ENCODE measurements around the gene NSUN3. TPM values are rescaled to one million over a fixed set of nuclear protein-coding genes. Genes with fewer than 3 reads are reported as not detected.

Gene NSUN3
- total and polyA plus RNA-seq, 2 donors (not counting 1 experiment from before 2014, with no cell fraction given) = 6.5 to 25.7 TPM

DNA sequence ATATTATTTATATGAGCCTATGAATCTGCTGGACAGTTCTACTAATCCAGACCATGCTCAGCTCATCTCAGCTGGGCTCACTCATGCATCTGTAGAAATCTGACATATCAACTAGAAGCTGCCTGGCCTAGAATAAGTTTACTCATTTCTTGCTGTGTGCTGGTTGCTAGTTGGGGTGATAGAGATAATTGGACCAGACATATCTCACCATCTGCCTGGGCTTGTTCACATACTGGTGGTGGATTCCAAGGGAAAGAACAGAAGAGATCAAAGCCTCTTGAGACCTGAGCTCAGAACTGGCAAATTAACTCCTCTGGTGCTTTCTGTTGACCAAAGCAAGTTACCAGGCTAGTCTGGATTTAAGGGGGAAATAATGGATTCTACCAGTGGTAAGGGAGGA lies 109.1 kb downstream of the NSUN3 start:
- ATAC-seq (ENCODE audit: low read depth) (no peak), DNase-seq (no peak)
- intact Hi-C loops (cut with micrococcal nuclease) = no loop called here
- H3K4me3 ChIP-seq (ENCODE audit: control extremely low read depth in 1 of 5, extremely low read depth in 1 of 5, insufficient read depth in 1 of 5, low read depth in 2 of 5, low read length in 4 of 5) = no peak overlapping the region
- H3K79me2 ChIP-seq (ENCODE audit: control insufficient read depth, insufficient read depth, low read length) = no peaks in the 10 kb centered on the region
- no peaks in the 10 kb centered on the region for H3K36me3 ChIP-seq (replicated peaks in 1 of 2; ENCODE audit: control extremely low read depth in 1 of 2, control insufficient read depth in 1 of 2, extremely low read depth in 1 of 2, insufficient read depth in 2 of 2, low read length in 1 of 2)
- no peaks in the 10 kb centered on the region for H3K9me3 Mint-ChIP-seq (ENCODE audit: insufficient read depth)
- ChIA-PET CTCF (no interaction called here), POLR2A (no interaction called here)
- TF ChIP-seq, protein P1, sequence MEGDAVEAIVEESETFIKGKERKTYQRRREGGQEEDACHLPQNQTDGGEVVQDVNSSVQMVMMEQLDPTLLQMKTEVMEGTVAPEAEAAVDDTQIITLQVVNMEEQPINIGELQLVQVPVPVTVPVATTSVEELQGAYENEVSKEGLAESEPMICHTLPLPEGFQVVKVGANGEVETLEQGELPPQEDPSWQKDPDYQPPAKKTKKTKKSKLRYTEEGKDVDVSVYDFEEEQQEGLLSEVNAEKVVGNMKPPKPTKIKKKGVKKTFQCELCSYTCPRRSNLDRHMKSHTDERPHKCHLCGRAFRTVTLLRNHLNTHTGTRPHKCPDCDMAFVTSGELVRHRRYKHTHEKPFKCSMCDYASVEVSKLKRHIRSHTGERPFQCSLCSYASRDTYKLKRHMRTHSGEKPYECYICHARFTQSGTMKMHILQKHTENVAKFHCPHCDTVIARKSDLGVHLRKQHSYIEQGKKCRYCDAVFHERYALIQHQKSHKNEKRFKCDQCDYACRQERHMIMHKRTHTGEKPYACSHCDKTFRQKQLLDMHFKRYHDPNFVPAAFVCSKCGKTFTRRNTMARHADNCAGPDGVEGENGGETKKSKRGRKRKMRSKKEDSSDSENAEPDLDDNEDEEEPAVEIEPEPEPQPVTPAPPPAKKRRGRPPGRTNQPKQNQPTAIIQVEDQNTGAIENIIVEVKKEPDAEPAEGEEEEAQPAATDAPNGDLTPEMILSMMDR (IDR thresholded peaks at IDR 0.05) = no peak
- no peak for TF ChIP-seq EZH2 (IDR thresholded peaks at IDR 0.05; ENCODE audit: borderline replicate concordance, insufficient read depth, low read depth, low read length, poor library complexity, severe bottlenecking)
- H3K9me3 ChIP-seq (ENCODE audit: control extremely low read depth in 1 of 3, control insufficient read depth in 2 of 3, insufficient read depth in 1 of 3, low read length in 2 of 3) = no peaks in the 10 kb centered on the region
- H3K4me1 Mint-ChIP-seq = no peaks in the 10 kb centered on the region
- no peak overlapping the region for H3K27ac Mint-ChIP-seq
- H4K20me1 ChIP-seq (ENCODE audit: control insufficient read depth, insufficient read depth, low read length, poor library complexity, severe bottlenecking) = no peaks in the 10 kb centered on the region
- no peaks in the 10 kb centered on the region for H3K27me3 ChIP-seq (replicated peaks in 1 of 4; ENCODE audit: control extremely low read depth in 1 of 4, control insufficient read depth in 3 of 4, insufficient read depth in 4 of 4, low read length in 3 of 4)
- H3K4me1 ChIP-seq (ENCODE audit: control insufficient read depth in 2 of 2, insufficient read depth in 2 of 2, low read length in 2 of 2) = no peaks in the 10 kb centered on the region
- no peak overlapping the region for H3K4me2 ChIP-seq (replicated peaks; ENCODE audit: low read depth, low read length, poor library complexity, severe bottlenecking)
- H3K27me3 Mint-ChIP-seq = no peaks in the 10 kb centered on the region
- H3K27ac ChIP-seq (ENCODE audit: low read length in 2 of 2) = no peak overlapping the region
- no peak overlapping the region for H3K9ac ChIP-seq (ENCODE audit: low read length)
- H2AFZ ChIP-seq (ENCODE audit: insufficient read depth, low read depth, low read length, poor library complexity, severe bottlenecking) = no peak overlapping the region
- no peak overlapping the region for H3K4me3 Mint-ChIP-seq

- Mint-ChIP-seq H3K4me1 (no peaks in the 10 kb centered on the region), H3K27me3 (no peaks in the 10 kb centered on the region), H3K9me3 (ENCODE audit: insufficient read depth) (no peaks in the 10 kb centered on the region), H3K27ac (no peak overlapping the region), H3K4me3 (no peak overlapping the region)
- Histone ChIP-seq H3K4me2 (replicated peaks; ENCODE audit: low read depth, low read length, poor library complexity, severe bottlenecking) (no peak overlapping the region), H3K4me3 (ENCODE audit: control extremely low read depth in 1 of 5, extremely low read depth in 1 of 5, insufficient read depth in 1 of 5, low read depth in 2 of 5, low read length in 4 of 5) (no peak overlapping the region), H3K27me3 (replicated peaks in 1 of 4; ENCODE audit: control extremely low read depth in 1 of 4, control insufficient read depth in 3 of 4, insufficient read depth in 4 of 4, low read length in 3 of 4) (no peaks in the 10 kb centered on the region), H3K79me2 (ENCODE audit: control insufficient read depth, insufficient read depth, low read length) (no peaks in the 10 kb centered on the region), H3K9me3 (ENCODE audit: control extremely low read depth in 1 of 3, control insufficient read depth in 2 of 3, insufficient read depth in 1 of 3, low read length in 2 of 3) (no peaks in the 10 kb centered on the region), H4K20me1 (ENCODE audit: control insufficient read depth, insufficient read depth, low read length, poor library complexity, severe bottlenecking) (no peaks in the 10 kb centered on the region), H2AFZ (ENCODE audit: insufficient read depth, low read depth, low read length, poor library complexity, severe bottlenecking) (no peak overlapping the region), H3K4me1 (ENCODE audit: control insufficient read depth in 2 of 2, insufficient read depth in 2 of 2, low read length in 2 of 2) (no peaks in the 10 kb centered on the region), H3K9ac (ENCODE audit: low read length) (no peak overlapping the region), H3K36me3 (replicated peaks in 1 of 2; ENCODE audit: control extremely low read depth in 1 of 2, control insufficient read depth in 1 of 2, extremely low read depth in 1 of 2, insufficient read depth in 2 of 2, low read length in 1 of 2) (no peaks in the 10 kb centered on the region), H3K27ac (ENCODE audit: low read length in 2 of 2) (no peak overlapping the region)
- no CpG with 5 or more reads among the region's 3 CpGs for WGBS (ENCODE audit: insufficient coverage)
- ChIA-PET CTCF (no interaction called here), POLR2A (no interaction called here)
- no peak for TF ChIP-seq EZH2 (IDR thresholded peaks at IDR 0.05; ENCODE audit: borderline replicate concordance, insufficient read depth, low read depth, low read length, poor library complexity, severe bottlenecking)
- TF ChIP-seq, protein P1 (IDR thresholded peaks at IDR 0.05) = no peak
- intact Hi-C loops (cut with micrococcal nuclease) = no loop called here
- no peak for DNase-seq
- ATAC-seq (ENCODE audit: low read depth) = no peak
Observed at GRCh38 chr3:94172695-94173310, 109.9 kb downstream of the NSUN3 start.
